AG04449 (cell line): ENCODE results near the gene CCR8.

Source experiments
- CTCF ChIA-PET: fragments of 350-600 bp; formaldehyde crosslinking; extraction: SDS; loops from one replicate; lab custom pipeline; 2021; ENCODE audit warnings: antibody characterized with exemption; lab: Yijun Ruan, JAX
- POLR2A ChIA-PET: fragments of 400-600, 350-600 bp; formaldehyde crosslinking; extraction: SDS; loops from one replicate; lab custom pipeline; 2020; ENCODE audit warnings: antibody characterized with exemption, inconsistent platforms; lab: Yijun Ruan, JAX
- DNase-seq: peaks from one replicate; pipeline ENCODE4 v3.0.0-alpha.2; 2010; ENCODE audit warnings: low read depth, low spot score
- H3K4me3 ChIP-seq: 2 replicates; pipeline ENCODE4 v1.5.1; 2011; ENCODE audit warnings: low read depth, mild to moderate bottlenecking, control low read depth, low read length
- TF ChIP-seq, protein P1 (sequence below): IDR thresholded peaks from one replicate; pipeline ENCODE4 v1.5.1; 2011; ENCODE audit warnings: mild to moderate bottlenecking, moderate library complexity, low read length, control low read depth, inconsistent platforms; ENCODE audit not compliant: insufficient read depth; ENCODE audit errors: missing control alignments

Gene CCR8

DNA sequence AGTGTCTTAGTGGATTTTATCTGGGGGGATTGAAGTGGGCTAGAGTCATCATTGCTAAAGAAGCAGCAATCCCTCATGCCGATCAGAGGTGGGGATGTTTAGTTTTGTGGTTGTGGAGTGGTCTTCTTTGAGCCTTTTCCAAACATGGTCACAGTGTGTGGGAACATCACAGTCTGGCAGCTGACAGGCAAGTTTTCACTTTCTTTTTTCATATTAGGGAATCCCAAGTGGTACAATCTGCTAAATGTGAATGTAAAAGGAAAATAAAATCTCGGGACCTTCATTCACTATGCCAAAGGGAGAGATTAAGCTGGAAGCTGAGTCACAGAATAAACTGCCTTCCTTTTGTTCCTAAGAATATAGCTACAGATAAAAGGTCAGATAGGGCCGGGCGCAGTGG is 39.3 kb upstream of the CCR8 start:
- no peak overlapping the region for H3K4me3 ChIP-seq
- CTCF ChIA-PET, result interaction anchor here (0.6 to 14.7 kb wide), 23 partner anchors 12 to 290 kb away, joined by 3 to 574 read pairs (median 6); partner anchors contain the start of genes CX3CR1, GORASP1, TTC21A and XIRP1
- POLR2A ChIA-PET, result no interaction called here
- TF ChIP-seq, protein P1, sequence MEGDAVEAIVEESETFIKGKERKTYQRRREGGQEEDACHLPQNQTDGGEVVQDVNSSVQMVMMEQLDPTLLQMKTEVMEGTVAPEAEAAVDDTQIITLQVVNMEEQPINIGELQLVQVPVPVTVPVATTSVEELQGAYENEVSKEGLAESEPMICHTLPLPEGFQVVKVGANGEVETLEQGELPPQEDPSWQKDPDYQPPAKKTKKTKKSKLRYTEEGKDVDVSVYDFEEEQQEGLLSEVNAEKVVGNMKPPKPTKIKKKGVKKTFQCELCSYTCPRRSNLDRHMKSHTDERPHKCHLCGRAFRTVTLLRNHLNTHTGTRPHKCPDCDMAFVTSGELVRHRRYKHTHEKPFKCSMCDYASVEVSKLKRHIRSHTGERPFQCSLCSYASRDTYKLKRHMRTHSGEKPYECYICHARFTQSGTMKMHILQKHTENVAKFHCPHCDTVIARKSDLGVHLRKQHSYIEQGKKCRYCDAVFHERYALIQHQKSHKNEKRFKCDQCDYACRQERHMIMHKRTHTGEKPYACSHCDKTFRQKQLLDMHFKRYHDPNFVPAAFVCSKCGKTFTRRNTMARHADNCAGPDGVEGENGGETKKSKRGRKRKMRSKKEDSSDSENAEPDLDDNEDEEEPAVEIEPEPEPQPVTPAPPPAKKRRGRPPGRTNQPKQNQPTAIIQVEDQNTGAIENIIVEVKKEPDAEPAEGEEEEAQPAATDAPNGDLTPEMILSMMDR, result no peak
- no peak for DNase-seq

DNA sequence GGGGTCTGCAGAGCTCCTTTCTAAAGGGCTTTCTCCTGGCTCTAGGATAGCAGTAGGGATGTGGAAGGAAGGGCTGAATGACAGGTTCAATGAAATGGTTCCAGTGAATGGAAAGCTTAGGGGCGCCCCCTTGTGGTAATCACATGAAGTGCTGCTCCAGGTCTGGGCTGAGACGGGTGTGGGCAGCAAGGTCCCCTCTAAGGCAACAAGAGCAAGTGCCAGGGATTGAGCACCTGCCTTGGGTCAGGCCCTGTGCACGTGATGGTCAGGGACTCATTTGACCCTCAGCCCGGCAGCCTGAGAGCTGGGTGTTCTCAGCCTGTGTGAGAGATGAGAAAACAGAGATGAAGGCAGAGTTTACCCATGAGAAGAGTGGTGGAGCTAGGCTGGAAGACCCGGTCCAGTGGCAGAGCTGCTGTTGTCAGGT is 37.6 kb upstream of the CCR8 start:
- H3K4me3 ChIP-seq, result no peak overlapping the region
- ChIA-PET POLR2A (no interaction called here), CTCF (interaction anchor here (0.6 to 14.7 kb wide), 49 partner anchors 8 to 335 kb away, joined by 3 to 574 read pairs (median 5); partner anchors contain the start of genes CX3CR1, GORASP1, TTC21A and XIRP1)
- TF ChIP-seq, protein P1, result peak; percentile 81
- no peak for DNase-seq

DNA sequence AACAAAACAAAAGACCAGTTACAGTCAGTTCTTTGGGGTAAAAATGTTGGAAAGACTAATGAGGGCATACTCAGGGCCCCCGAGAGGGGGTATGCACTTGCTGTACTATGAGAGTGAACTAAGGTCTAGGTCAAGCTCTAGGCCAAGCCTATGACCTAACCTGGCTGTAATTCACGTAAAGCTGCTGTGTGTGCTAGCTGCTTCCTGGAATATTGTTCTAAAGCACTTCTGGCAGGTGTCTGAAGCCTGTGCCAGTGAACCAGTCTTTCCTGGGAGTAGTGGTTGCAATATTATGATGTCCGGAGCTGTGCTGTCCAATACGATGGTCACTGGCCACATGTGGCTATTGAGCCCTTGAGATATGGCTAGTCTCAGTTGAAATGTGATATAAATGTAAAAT is 36.5 kb upstream of the CCR8 start:
- ChIA-PET POLR2A (interaction anchor here (0.6 kb wide), 1 partner anchor 796 kb away, joined by 4 read pairs; no protein-coding TSS in a partner anchor), CTCF (interaction anchor here (0.9 to 14.7 kb wide), 22 partner anchors 10 to 293 kb away, joined by 3 to 574 read pairs (median 16); partner anchors contain the start of genes CX3CR1, GORASP1, TTC21A and XIRP1)
- no peak overlapping the region for H3K4me3 ChIP-seq
- DNase-seq, result no peak
- TF ChIP-seq, protein P1, result no peak

DNA sequence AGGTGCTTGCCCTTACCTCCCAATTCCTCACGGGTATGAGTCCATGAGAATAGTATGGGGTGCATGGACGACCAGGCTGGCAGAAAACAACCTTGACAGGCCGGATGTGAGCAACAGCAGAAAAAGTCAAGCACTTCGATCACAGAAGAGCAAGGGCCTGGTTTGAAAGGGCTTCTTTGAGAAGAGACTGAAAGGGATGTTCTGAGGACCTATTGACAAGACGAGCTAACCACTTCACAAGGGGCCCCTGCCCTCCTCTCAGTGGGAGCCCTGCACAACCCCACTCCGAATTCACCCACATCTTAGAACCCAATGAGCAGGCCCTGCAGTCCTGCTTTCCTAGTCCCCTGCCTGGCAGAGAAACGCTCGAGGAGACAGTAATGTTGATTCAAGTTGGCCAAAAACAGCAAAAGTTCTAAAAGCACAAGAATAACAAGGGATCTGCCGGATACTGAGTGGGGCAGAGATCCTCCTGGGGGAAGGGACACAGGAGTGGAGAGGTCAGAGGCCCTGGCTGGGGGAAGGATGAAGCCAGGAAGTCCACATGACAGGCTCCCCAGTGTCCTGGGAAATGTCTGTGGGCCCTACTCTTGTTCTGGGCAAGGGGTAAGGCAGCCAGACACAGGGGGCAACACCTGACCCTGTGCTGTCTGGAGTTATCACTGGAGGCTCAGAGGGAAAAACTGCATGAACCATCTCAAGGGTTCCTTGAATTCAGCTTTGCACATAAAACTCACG is 34.9 kb upstream of the CCR8 start:
- ChIA-PET CTCF (interaction anchor here (1.0 to 14.7 kb wide), 5 partner anchors 15 to 295 kb away, joined by 3 to 545 read pairs (median 14); partner anchors contain the start of gene CX3CR1), POLR2A (no interaction called here)
- H3K4me3 ChIP-seq, result no peak overlapping the region
- TF ChIP-seq, protein P1, result no peak
- no peak for DNase-seq

DNA sequence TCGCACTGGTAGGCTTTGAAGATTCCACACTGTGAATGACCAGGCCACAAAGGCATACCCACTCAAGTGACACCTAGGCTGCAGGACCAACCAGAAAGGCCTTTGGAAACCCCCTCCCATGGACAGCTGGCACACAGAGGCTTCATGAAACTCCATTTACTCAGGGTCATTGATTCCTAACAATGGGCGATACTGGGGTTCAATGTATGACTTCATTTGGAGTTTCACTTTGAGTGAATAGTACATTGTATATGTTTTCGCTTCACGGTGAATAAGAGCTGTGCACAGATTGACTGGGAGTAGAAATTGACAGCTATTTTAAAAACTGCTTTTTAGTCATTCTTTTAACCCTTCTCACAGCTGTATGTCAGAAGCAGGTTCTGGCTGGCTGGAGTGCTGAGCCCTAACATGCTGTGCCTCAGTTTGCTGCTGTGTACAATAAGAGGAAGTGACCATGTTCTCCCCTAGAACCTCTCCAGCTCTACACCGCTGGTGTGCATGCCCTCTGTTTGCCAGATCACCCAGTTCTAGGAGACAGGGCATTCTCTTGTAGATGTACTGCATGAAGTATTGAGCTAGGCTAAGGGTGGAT is 34.2 kb upstream of the CCR8 start:
- TF ChIP-seq, protein P1, result no peak
- no peak overlapping the region for H3K4me3 ChIP-seq
- ChIA-PET CTCF (interaction anchor here (1.1 to 14.7 kb wide), 5 partner anchors 8 to 166 kb away, joined by 5 to 545 read pairs (median 14); partner anchors contain the start of gene XIRP1), POLR2A (no interaction called here)
- DNase-seq, result no peak
